ENCODE results near the gene KRTAP12-3.
"Not testable (repeated sequence)": the region's sequence is repeated elsewhere in the genome, so short reads cannot be mapped to it uniquely, and the experiment has no call there.

Gene KRTAP12-3

DNA sequence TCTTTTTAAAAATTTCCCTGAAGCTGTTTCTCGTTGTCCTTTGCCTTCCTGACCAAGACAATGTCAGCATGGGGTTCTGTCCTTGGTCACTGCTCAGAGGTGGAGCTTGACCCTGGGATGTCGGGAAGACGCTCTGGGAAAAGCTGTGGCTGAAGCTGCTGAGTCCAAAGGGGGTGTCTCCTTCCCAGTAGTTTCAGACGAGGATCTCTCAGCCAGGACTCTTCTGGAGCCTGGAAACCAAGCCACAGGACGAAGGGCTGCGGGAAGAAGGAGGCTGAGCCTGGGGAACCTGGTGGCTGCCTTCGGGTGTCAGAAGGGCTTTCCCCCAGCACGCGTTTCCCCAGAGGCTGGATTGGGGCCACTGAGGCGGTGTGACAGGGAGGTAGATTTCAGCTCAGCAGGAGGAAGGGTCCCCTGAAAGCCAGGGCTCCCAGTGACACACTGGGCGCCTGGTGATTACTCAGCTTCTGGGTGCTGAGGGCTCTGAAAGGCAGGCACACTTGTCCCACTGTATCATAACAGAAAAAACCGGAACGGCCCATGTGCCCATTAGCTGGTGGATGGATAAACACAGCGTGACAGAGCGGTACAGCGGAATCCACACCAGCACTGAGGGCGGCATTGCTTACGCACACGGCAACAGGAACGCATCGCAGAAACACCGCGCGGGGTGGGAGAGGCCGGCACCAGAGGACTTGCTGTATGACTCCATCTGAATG, 29.3 kb downstream of the KRTAP12-3 start:
- Histone ChIP-seq H3K27ac (ENCODE audit: low read depth, low read length, poor library complexity, severe bottlenecking) (no peak overlapping the region), H3K4me3 (ENCODE audit: low read depth, low read length, poor library complexity, severe bottlenecking) (no peak overlapping the region), H3K79me2 (ENCODE audit: insufficient read depth, low read length) (no peaks in the 10 kb centered on the region), H4K20me1 (ENCODE audit: insufficient read depth, low read length) (no peaks in the 10 kb centered on the region), H3K36me3 (ENCODE audit: insufficient read depth, low read length) (no peaks in the 10 kb centered on the region), H3K9me2 (ENCODE audit: low read depth, low read length) (no peaks in the 10 kb centered on the region), H3K4me1 (ENCODE audit: insufficient read depth, low read length, severe bottlenecking) (no peaks in the 10 kb centered on the region), H3K9me3 (ENCODE audit: low read length) (no peaks in the 10 kb centered on the region), H3F3A (ENCODE audit: insufficient read depth, low read length) (no peaks in the 10 kb centered on the region), H2AFZ (ENCODE audit: low read length) (no peak overlapping the region), H3K9ac (ENCODE audit: low read length) (no peak overlapping the region), H3K27me3 (ENCODE audit: insufficient read depth, low read length) (peaks cover 8% of the 10 kb centered on the region; the same call in 1 of the 2 replicates), H3K4me2 (ENCODE audit: low read length) (no peak overlapping the region)
- no peak for TF ChIP-seq CTCF (IDR thresholded peaks at IDR 0.05; ENCODE audit: low read length)
- no peak for TF ChIP-seq EZH2 (IDR thresholded peaks at IDR 0.05; ENCODE audit: borderline replicate concordance, low read length)

- Histone ChIP-seq H3K27ac (ENCODE audit: low read depth, low read length, poor library complexity, severe bottlenecking) (no peak overlapping the region), H3K4me1 (ENCODE audit: insufficient read depth, low read length, severe bottlenecking) (no peaks in the 10 kb centered on the region), H3K4me3 (ENCODE audit: low read depth, low read length, poor library complexity, severe bottlenecking) (no peak overlapping the region), H2AFZ (ENCODE audit: low read length) (no peak overlapping the region), H3K79me2 (ENCODE audit: insufficient read depth, low read length) (no peaks in the 10 kb centered on the region), H3F3A (ENCODE audit: insufficient read depth, low read length) (no peaks in the 10 kb centered on the region), H3K9ac (ENCODE audit: low read length) (no peak overlapping the region), H4K20me1 (ENCODE audit: insufficient read depth, low read length) (no peaks in the 10 kb centered on the region), H3K27me3 (ENCODE audit: insufficient read depth, low read length) (peaks cover 8% of the 10 kb centered on the region; the same call in 1 of the 2 replicates), H3K4me2 (ENCODE audit: low read length) (no peak overlapping the region), H3K36me3 (ENCODE audit: insufficient read depth, low read length) (no peaks in the 10 kb centered on the region), H3K9me2 (ENCODE audit: low read depth, low read length) (no peaks in the 10 kb centered on the region), H3K9me3 (ENCODE audit: low read length) (peaks cover 3% of the 10 kb centered on the region; the same call in 1 of the 2 replicates)
- TF ChIP-seq CTCF (IDR thresholded peaks at IDR 0.05; ENCODE audit: low read length) (no peak), EZH2 (IDR thresholded peaks at IDR 0.05; ENCODE audit: borderline replicate concordance, low read length) (no peak)
These were observed 29.9 kb downstream of the KRTAP12-3 start for GRCh38 chr21:44687671-44688070.

- H3K27ac ChIP-seq (ENCODE audit: low read depth, low read length, poor library complexity, severe bottlenecking); H3K4me2 ChIP-seq (ENCODE audit: low read length); H3K4me3 ChIP-seq (ENCODE audit: low read depth, low read length, poor library complexity, severe bottlenecking); H3K9me3 ChIP-seq (ENCODE audit: low read length); H3K36me3 ChIP-seq (ENCODE audit: insufficient read depth, low read length); H3F3A ChIP-seq (ENCODE audit: insufficient read depth, low read length); H4K20me1 ChIP-seq (ENCODE audit: insufficient read depth, low read length); H2AFZ ChIP-seq (ENCODE audit: low read length); H3K4me1 ChIP-seq (ENCODE audit: insufficient read depth, low read length, severe bottlenecking); H3K9ac ChIP-seq (ENCODE audit: low read length); H3K9me2 ChIP-seq (ENCODE audit: low read depth, low read length); H3K79me2 ChIP-seq (ENCODE audit: insufficient read depth, low read length); H3K27me3 ChIP-seq (ENCODE audit: insufficient read depth, low read length): not testable (repeated sequence)
These were observed 32.0 kb downstream of the KRTAP12-3 start for GRCh38 chr21:44689740-44690139.

DNA sequence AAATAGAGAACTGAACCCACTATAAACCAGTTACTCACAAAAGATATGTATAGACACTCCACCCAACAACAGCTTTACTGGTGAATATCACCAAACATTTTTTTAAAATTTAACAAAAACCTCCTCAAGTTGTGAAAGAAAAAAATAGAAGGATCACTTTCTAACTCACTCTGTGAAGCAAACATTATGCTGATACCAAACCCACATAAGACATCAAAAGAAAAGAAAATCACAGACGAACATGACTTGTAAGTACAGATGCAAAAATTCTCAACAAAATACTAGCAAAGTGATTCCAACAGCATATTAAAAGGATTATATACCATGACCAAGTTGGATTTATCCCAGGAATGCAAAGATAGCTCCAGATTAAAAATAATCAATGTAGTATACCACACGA, 34.0 kb downstream of the KRTAP12-3 start:
- Histone ChIP-seq H3K27ac (ENCODE audit: low read depth, low read length, poor library complexity, severe bottlenecking) (no peak overlapping the region), H3K36me3 (ENCODE audit: insufficient read depth, low read length) (no peaks in the 10 kb centered on the region), H3K27me3 (ENCODE audit: insufficient read depth, low read length) (peaks cover 8% of the 10 kb centered on the region; the same call in 1 of the 2 replicates), H3K9me2 (ENCODE audit: low read depth, low read length) (no peaks in the 10 kb centered on the region), H3K4me3 (ENCODE audit: low read depth, low read length, poor library complexity, severe bottlenecking) (no peak overlapping the region), H3K9me3 (ENCODE audit: low read length) (peaks cover 4% of the 10 kb centered on the region; the same call in 1 of the 2 replicates), H2AFZ (ENCODE audit: low read length) (no peak overlapping the region), H3F3A (ENCODE audit: insufficient read depth, low read length) (no peaks in the 10 kb centered on the region), H3K4me1 (ENCODE audit: insufficient read depth, low read length, severe bottlenecking) (no peaks in the 10 kb centered on the region), H3K79me2 (ENCODE audit: insufficient read depth, low read length) (no peaks in the 10 kb centered on the region), H4K20me1 (ENCODE audit: insufficient read depth, low read length) (no peaks in the 10 kb centered on the region), H3K4me2 (ENCODE audit: low read length) (no peak overlapping the region), H3K9ac (ENCODE audit: low read length) (no peak overlapping the region)
- no peak for TF ChIP-seq CTCF (IDR thresholded peaks at IDR 0.05; ENCODE audit: low read length)
- no peak for TF ChIP-seq EZH2 (IDR thresholded peaks at IDR 0.05; ENCODE audit: borderline replicate concordance, low read length)
